Measurements from ENCODE around the gene ADAMTS2.

DNA sequence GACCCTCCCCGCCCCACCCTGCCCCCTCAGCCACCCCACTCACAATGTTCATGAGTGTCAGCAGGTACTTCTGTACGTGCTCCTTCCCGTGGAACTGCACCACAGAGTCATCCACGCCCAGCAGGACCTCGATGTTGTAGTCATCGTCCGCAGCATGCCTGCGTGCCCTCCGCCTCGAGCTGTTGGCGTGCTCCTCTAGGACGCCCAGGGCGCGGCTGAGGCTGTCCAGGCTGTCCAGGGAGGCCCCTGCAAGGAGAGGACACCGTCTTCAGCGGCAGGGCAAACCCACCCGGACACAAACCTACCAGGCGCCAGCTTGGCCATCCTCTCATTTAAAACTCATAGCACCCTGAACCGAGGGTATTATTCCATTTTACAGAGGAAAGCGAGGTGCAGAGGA, 137.8 kb downstream of the ADAMTS2 start:
- no peak for TF ChIP-seq EZH2phosphoT487 (IDR thresholded peaks at IDR 0.05)
- TF ChIP-seq, protein P1, sequence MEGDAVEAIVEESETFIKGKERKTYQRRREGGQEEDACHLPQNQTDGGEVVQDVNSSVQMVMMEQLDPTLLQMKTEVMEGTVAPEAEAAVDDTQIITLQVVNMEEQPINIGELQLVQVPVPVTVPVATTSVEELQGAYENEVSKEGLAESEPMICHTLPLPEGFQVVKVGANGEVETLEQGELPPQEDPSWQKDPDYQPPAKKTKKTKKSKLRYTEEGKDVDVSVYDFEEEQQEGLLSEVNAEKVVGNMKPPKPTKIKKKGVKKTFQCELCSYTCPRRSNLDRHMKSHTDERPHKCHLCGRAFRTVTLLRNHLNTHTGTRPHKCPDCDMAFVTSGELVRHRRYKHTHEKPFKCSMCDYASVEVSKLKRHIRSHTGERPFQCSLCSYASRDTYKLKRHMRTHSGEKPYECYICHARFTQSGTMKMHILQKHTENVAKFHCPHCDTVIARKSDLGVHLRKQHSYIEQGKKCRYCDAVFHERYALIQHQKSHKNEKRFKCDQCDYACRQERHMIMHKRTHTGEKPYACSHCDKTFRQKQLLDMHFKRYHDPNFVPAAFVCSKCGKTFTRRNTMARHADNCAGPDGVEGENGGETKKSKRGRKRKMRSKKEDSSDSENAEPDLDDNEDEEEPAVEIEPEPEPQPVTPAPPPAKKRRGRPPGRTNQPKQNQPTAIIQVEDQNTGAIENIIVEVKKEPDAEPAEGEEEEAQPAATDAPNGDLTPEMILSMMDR (IDR thresholded peaks at IDR 0.05) = no peak

Data from neural progenitor cell (in vitro differentiated cells).